ENCODE measurements around the gene NCF2. TPM values are rescaled to one million over a fixed set of nuclear protein-coding genes. Genes with fewer than 3 reads are reported as not detected.

Gene NCF2
- total RNA-seq, 2 donors from 2014 or later, result 22.6 to 29.5 TPM

- DNase-seq (no peak), ATAC-seq (replicated peaks in 1 of 2) (no peak)
- Mint-ChIP-seq H3K4me1 (ENCODE audit: low read depth) (peaks cover 7% of the 10 kb centered on the region), H3K36me3 (ENCODE audit: insufficient read depth in 2 of 2) (peaks cover 6 to 15% of the 10 kb centered on the region in 2 donors), H3K27ac (peak overlapping the region; percentile 72), H3K9me3 (no peaks in the 10 kb centered on the region), H3K27me3 (ENCODE audit: low read depth) (no peaks in the 10 kb centered on the region), H3K4me3 (no peak overlapping the region)
Observed at GRCh38 chr1:183552891-183553290, 37.4 kb downstream of the NCF2 start.

- Mint-ChIP-seq H3K27me3 (ENCODE audit: low read depth) (no peaks in the 10 kb centered on the region), H3K27ac (peak overlapping the region; percentile 65), H3K4me3 (no peak overlapping the region), H3K36me3 (ENCODE audit: insufficient read depth in 2 of 2) (peaks cover 6 to 18% of the 10 kb centered on the region in 2 donors), H3K9me3 (no peaks in the 10 kb centered on the region), H3K4me1 (ENCODE audit: low read depth) (peaks cover 7% of the 10 kb centered on the region)
- no peak for DNase-seq
- no peak for ATAC-seq (replicated peaks in 1 of 2)
Observed at GRCh38 chr1:183552441-183552840, 37.8 kb downstream of the NCF2 start.

- Mint-ChIP-seq H3K4me3 (no peak overlapping the region), H3K36me3 (ENCODE audit: insufficient read depth in 2 of 2) (peaks cover 6 to 20% of the 10 kb centered on the region in 2 donors), H3K9me3 (no peaks in the 10 kb centered on the region), H3K27ac (no peak overlapping the region), H3K27me3 (ENCODE audit: low read depth) (no peaks in the 10 kb centered on the region), H3K4me1 (ENCODE audit: low read depth) (peaks cover 7% of the 10 kb centered on the region)
- DNase-seq (no peak), ATAC-seq (replicated peaks in 1 of 2) (no peak)
Observed at GRCh38 chr1:183551924-183552323, 38.3 kb downstream of the NCF2 start.

- ATAC-seq (replicated peaks in 1 of 2), result no peak
- peaks cover 7% of the 10 kb centered on the region for H3K4me1 Mint-ChIP-seq (ENCODE audit: low read depth)
- H3K4me3 Mint-ChIP-seq, result no peak overlapping the region
- no peaks in the 10 kb centered on the region for H3K9me3 Mint-ChIP-seq
- no peak for DNase-seq
- H3K27ac Mint-ChIP-seq, result peak overlapping the region; percentile 37
- H3K27me3 Mint-ChIP-seq (ENCODE audit: low read depth), result no peaks in the 10 kb centered on the region
- peaks cover 8 to 23% of the 10 kb centered on the region in 2 donors for H3K36me3 Mint-ChIP-seq (ENCODE audit: insufficient read depth in 2 of 2)
Observed at GRCh38 chr1:183550915-183551314, 39.3 kb downstream of the NCF2 start.

GRCh38 chr1:183548116-183548515 lies 42.1 kb downstream of the NCF2 start:
- Mint-ChIP-seq H3K27me3 (ENCODE audit: low read depth) (no peaks in the 10 kb centered on the region), H3K27ac (no peak overlapping the region), H3K36me3 (ENCODE audit: insufficient read depth in 2 of 2) (peaks cover 10 to 34% of the 10 kb centered on the region in 2 donors), H3K9me3 (no peaks in the 10 kb centered on the region), H3K4me1 (ENCODE audit: low read depth) (peaks cover 7% of the 10 kb centered on the region), H3K4me3 (no peak overlapping the region)
- no peak for DNase-seq
- no peak for ATAC-seq (replicated peaks in 1 of 2)

GRCh38 chr1:183546427-183546826 lies 43.8 kb downstream of the NCF2 start:
- ATAC-seq (replicated peaks in 1 of 2), result no peak
- H3K27ac Mint-ChIP-seq, result no peak overlapping the region

GRCh38 chr1:183544598-183545297 lies 45.5 kb downstream of the NCF2 start:
- H3K4me1 Mint-ChIP-seq (ENCODE audit: low read depth), result no peaks in the 10 kb centered on the region
- no peaks in the 10 kb centered on the region for H3K9me3 Mint-ChIP-seq
- H3K4me3 Mint-ChIP-seq, result no peak overlapping the region
- no peak overlapping the region for H3K27ac Mint-ChIP-seq
- ATAC-seq (replicated peaks in 1 of 2) (no peak), DNase-seq (no peak)
- peaks cover 15 to 36% of the 10 kb centered on the region in 2 donors for H3K36me3 Mint-ChIP-seq (ENCODE audit: insufficient read depth in 2 of 2)
- H3K27me3 Mint-ChIP-seq (ENCODE audit: low read depth), result no peaks in the 10 kb centered on the region

More at GRCh38 chr1:183546427-183546826, 43.8 kb downstream of the NCF2 start:
- no peaks in the 10 kb centered on the region for H3K27me3 Mint-ChIP-seq (ENCODE audit: low read depth)
- DNase-seq, result no peak
- H3K9me3 Mint-ChIP-seq, result no peaks in the 10 kb centered on the region
- peaks cover 14 to 38% of the 10 kb centered on the region in 2 donors for H3K36me3 Mint-ChIP-seq (ENCODE audit: insufficient read depth in 2 of 2)
- peaks cover 7% of the 10 kb centered on the region for H3K4me1 Mint-ChIP-seq (ENCODE audit: low read depth)
- no peak overlapping the region for H3K4me3 Mint-ChIP-seq

- Mint-ChIP-seq H3K27ac (peak overlapping the region; percentile 36), H3K4me3 (no peak overlapping the region), H3K36me3 (ENCODE audit: insufficient read depth in 2 of 2) (peaks cover 17 to 40% of the 10 kb centered on the region in 2 donors), H3K4me1 (ENCODE audit: low read depth) (no peaks in the 10 kb centered on the region), H3K9me3 (no peaks in the 10 kb centered on the region), H3K27me3 (ENCODE audit: low read depth) (no peaks in the 10 kb centered on the region)
- DNase-seq (peak in 1 of 2 donors; percentile 13), ATAC-seq (replicated peaks in 1 of 2) (peak; percentile 65 to 74)
Observed at GRCh38 chr1:183543619-183544204, 46.5 kb downstream of the NCF2 start.

- H3K27ac Mint-ChIP-seq, result peak overlapping the region; percentile 66
- no peaks in the 10 kb centered on the region for H3K9me3 Mint-ChIP-seq
- peaks cover 10 to 24% of the 10 kb centered on the region in 2 donors for H3K36me3 Mint-ChIP-seq (ENCODE audit: insufficient read depth in 2 of 2)
- no peak overlapping the region for H3K4me3 Mint-ChIP-seq
- no peak for DNase-seq
- no peaks in the 10 kb centered on the region for H3K4me1 Mint-ChIP-seq (ENCODE audit: low read depth)
- peak in 1 of 2 donors; percentile 25 for ATAC-seq (replicated peaks in 1 of 2)
- no peaks in the 10 kb centered on the region for H3K27me3 Mint-ChIP-seq (ENCODE audit: low read depth)
Observed at GRCh38 chr1:183537405-183537804, 52.9 kb downstream of the NCF2 start.

- Mint-ChIP-seq H3K27ac (peak overlapping the region; percentile 46), H3K36me3 (ENCODE audit: insufficient read depth in 2 of 2) (peaks cover 0 to 13% of the 10 kb centered on the region in 2 donors), H3K4me3 (no peak overlapping the region), H3K27me3 (ENCODE audit: low read depth) (no peaks in the 10 kb centered on the region), H3K9me3 (no peaks in the 10 kb centered on the region), H3K4me1 (ENCODE audit: low read depth) (no peaks in the 10 kb centered on the region)
- DNase-seq (no peak), ATAC-seq (replicated peaks in 1 of 2) (no peak)
Observed at GRCh38 chr1:183533617-183534174, 56.6 kb downstream of the NCF2 start.

- no peak overlapping the region for H3K4me3 Mint-ChIP-seq
- no peaks in the 10 kb centered on the region for H3K9me3 Mint-ChIP-seq
- peaks cover 0 to 4% of the 10 kb centered on the region in 2 donors for H3K36me3 Mint-ChIP-seq (ENCODE audit: insufficient read depth in 2 of 2)
- H3K27me3 Mint-ChIP-seq (ENCODE audit: low read depth), result no peaks in the 10 kb centered on the region
- peak overlapping the region; percentile 24 for H3K27ac Mint-ChIP-seq
- no peaks in the 10 kb centered on the region for H3K4me1 Mint-ChIP-seq (ENCODE audit: low read depth)
- ATAC-seq (replicated peaks in 1 of 2) (no peak), DNase-seq (no peak)
Observed at GRCh38 chr1:183528577-183528976, 61.7 kb downstream of the NCF2 start.

- DNase-seq (no peak), ATAC-seq (replicated peaks in 1 of 2) (no peak)
- Mint-ChIP-seq H3K27me3 (ENCODE audit: low read depth) (no peaks in the 10 kb centered on the region), H3K4me1 (ENCODE audit: low read depth) (no peaks in the 10 kb centered on the region), H3K4me3 (no peak overlapping the region), H3K36me3 (ENCODE audit: insufficient read depth in 2 of 2) (peaks cover 4 to 12% of the 10 kb centered on the region in 2 donors), H3K9me3 (no peaks in the 10 kb centered on the region), H3K27ac (peak overlapping the region; percentile 22)
Observed at GRCh38 chr1:183522104-183522503, 68.2 kb downstream of the NCF2 start.

- Mint-ChIP-seq H3K27me3 (ENCODE audit: low read depth) (no peaks in the 10 kb centered on the region), H3K9me3 (no peaks in the 10 kb centered on the region), H3K4me1 (ENCODE audit: low read depth) (no peaks in the 10 kb centered on the region), H3K36me3 (ENCODE audit: insufficient read depth in 2 of 2) (peaks cover 4 to 10% of the 10 kb centered on the region in 2 donors), H3K27ac (no peak overlapping the region), H3K4me3 (no peak overlapping the region)
- ATAC-seq (replicated peaks in 1 of 2), result no peak
- no peak for DNase-seq
Observed at GRCh38 chr1:183520379-183520778, 69.9 kb downstream of the NCF2 start.

All from activated T-cell treated with anti-CD3 and anti-CD28 coated beads, Interleukin-2, amount 50 U/mL, for 72 hours (primary cell).